PFSK-1 (cell line): ENCODE results near the gene DAB2IP.

Source experiments
- FOXP2 ChIP-seq: optimal IDR thresholded peaks from 2 replicates; pipeline ENCODE3; 2011; ENCODE audit warnings: borderline replicate concordance, control low read depth, inconsistent platforms; ENCODE audit not compliant: insufficient read depth; ENCODE audit errors: extremely low read length, extremely low read depth
- POLR2AphosphoS5 ChIP-seq: IDR thresholded peaks from 2 replicates; pipeline ENCODE4 v1.6.1; 2012; ENCODE audit warnings: low read depth, mild to moderate bottlenecking, control low read depth, low read length, moderate library complexity
- SIN3A ChIP-seq: IDR thresholded peaks from 2 replicates; pipeline ENCODE4 v1.6.1; 2012; ENCODE audit warnings: mild to moderate bottlenecking, low read length, moderate library complexity, borderline replicate concordance; ENCODE audit not compliant: insufficient read depth
- TAF1 ChIP-seq: IDR thresholded peaks from 2 replicates; pipeline ENCODE4 v1.6.1; 2012; ENCODE audit warnings: low read length, control low read depth, borderline replicate concordance; ENCODE audit not compliant: insufficient read depth
- TF ChIP-seq, protein P1 (sequence below), 2 experiments: IDR thresholded peaks; 2 replicates each; pipeline versions ENCODE4 v1.6.1 to v1.8.0; 2011 to 2012; ENCODE audit warnings: low read depth in 2 of 2, low read length in 2 of 2, control low read depth in 1 of 2, inconsistent platforms in 1 of 2, mild to moderate bottlenecking in 1 of 2, moderate library complexity in 1 of 2; ENCODE audit not compliant: insufficient read depth in 1 of 2

DAB2IP gene

DNA sequence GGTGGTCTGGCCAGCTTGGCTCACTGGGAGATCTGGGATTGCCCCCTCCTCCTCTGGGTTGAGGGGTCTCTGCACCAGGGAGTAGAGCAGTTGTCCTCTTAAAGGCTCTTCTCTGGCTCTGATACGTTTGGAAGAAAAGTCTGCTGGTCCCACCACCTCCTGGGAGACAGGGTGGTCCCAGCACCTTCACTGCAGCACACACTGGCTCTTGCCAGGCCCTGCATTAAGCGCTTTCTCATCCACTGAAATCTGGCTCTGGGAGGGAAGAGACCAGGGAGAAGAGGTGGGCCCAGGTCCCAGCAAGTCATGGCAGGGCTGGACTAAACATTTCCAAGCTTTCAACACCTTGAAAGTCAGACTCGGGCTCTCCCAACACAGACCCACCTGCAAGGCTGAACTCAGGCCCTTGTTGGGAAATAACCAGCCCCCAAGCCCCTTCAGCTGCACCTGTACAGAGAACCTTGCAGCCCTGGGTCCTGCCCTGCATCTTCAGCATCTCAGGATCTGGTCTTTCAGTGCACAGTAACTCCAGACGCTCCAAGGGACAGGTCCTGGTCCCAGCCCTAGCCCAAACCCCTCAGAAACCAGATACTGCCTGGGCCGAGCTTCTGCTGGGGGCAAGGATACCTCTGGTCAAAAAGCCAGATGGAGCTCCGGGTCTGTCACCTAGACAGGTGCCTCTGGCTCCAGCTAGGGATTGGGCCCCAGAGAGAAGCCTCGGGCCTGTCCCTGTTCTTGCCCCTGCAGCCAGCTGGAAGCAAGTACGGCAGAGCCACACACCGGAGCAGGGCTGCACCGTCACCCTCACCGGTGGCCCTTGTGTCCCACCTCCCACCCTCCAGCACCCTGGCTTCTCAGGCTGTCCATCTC lies 134.5 kb downstream of the DAB2IP start:
- TF ChIP-seq TAF1 = no peak
- TF ChIP-seq POLR2AphosphoS5 = no peak
- TF ChIP-seq FOXP2 = no peak
- TF ChIP-seq, protein P1, sequence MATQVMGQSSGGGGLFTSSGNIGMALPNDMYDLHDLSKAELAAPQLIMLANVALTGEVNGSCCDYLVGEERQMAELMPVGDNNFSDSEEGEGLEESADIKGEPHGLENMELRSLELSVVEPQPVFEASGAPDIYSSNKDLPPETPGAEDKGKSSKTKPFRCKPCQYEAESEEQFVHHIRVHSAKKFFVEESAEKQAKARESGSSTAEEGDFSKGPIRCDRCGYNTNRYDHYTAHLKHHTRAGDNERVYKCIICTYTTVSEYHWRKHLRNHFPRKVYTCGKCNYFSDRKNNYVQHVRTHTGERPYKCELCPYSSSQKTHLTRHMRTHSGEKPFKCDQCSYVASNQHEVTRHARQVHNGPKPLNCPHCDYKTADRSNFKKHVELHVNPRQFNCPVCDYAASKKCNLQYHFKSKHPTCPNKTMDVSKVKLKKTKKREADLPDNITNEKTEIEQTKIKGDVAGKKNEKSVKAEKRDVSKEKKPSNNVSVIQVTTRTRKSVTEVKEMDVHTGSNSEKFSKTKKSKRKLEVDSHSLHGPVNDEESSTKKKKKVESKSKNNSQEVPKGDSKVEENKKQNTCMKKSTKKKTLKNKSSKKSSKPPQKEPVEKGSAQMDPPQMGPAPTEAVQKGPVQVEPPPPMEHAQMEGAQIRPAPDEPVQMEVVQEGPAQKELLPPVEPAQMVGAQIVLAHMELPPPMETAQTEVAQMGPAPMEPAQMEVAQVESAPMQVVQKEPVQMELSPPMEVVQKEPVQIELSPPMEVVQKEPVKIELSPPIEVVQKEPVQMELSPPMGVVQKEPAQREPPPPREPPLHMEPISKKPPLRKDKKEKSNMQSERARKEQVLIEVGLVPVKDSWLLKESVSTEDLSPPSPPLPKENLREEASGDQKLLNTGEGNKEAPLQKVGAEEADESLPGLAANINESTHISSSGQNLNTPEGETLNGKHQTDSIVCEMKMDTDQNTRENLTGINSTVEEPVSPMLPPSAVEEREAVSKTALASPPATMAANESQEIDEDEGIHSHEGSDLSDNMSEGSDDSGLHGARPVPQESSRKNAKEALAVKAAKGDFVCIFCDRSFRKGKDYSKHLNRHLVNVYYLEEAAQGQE (IDR thresholded peaks at IDR 0.05; ENCODE audit: insufficient read depth in 1 of 2, low read depth in 2 of 2, low read length in 2 of 2) = no peak
- no peak for TF ChIP-seq SIN3A

DNA sequence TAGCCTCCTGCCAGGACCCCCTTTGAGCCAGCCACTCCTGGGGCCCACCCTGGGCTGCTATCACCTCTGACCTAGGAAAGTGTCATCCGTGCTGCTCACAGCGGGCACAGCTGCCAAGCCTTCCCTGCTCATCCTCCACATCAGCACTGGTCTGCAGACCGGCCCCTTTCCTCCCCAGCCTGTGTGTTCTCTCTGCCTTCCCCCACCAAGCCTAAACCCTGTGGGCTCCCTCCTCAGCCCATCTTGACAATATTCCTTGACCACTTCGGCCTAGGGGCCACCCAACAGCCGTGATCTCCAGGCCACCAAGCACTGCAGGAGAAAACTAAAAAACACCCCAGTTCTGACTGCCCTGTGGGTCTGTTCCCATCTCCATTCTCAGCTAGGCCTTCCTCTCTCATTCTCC lies 135.1 kb downstream of the DAB2IP start:
- no peak for TF ChIP-seq POLR2AphosphoS5
- TF ChIP-seq, protein P1 (IDR thresholded peaks at IDR 0.05; ENCODE audit: insufficient read depth in 1 of 2, low read depth in 2 of 2, low read length in 2 of 2) = no peak
- no peak for TF ChIP-seq FOXP2
- TF ChIP-seq TAF1 = no peak
- no peak for TF ChIP-seq SIN3A

DNA sequence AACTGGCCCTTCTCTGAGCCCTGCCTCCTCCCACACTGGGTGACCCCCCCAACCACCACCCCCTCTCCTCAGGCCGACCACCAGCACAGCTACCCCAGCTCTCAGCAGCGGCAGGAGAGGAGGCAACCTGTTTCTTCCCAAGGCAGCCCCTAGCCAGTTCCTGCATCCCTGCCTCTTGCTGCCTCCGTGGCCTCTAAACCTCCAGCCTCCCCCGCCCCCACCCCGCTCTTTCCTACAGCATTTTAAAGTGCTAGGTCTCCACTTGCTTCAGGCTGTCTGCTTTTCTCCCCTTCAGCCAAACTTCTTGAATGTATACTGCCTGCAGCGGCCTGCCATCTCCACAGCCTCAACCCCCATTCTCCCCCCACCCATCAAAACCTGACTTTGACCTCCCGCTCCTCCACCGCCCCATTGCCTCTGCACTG lies 135.6 kb downstream of the DAB2IP start:
- TF ChIP-seq TAF1 = no peak

DNA sequence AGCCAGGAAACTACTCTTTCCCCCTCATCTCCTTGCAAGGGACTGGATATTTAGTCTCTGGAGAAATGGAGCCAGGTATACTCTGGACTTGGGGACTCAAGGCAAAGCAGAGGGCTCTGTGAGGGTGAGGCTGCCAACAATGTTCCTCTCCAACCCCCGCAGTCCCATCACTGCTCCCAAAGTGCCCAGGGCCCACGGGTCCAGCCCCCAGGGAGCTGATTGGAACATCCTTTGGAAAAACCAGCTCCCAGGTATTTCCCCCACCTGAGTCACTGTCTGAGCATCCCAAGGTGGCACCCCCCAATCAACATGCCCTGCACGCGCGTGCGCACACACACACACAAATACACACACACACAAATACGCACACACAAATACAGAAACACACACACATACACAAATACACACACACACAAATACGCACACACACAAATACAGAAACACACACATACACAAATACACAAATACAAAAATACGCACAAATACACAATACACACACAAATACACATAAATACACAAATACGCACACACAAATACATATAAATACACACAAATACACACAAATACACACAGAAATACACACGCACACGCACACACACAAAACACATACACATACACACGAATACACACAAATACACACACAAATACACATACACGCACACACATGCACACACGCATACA lies 137.4 kb downstream of the DAB2IP start:
- TF ChIP-seq, protein P1 (IDR thresholded peaks at IDR 0.05; ENCODE audit: insufficient read depth in 1 of 2, low read depth in 2 of 2, low read length in 2 of 2) = no peak
- TF ChIP-seq FOXP2 (no peak), TAF1 (no peak), POLR2AphosphoS5 (no peak), SIN3A (no peak)

DNA sequence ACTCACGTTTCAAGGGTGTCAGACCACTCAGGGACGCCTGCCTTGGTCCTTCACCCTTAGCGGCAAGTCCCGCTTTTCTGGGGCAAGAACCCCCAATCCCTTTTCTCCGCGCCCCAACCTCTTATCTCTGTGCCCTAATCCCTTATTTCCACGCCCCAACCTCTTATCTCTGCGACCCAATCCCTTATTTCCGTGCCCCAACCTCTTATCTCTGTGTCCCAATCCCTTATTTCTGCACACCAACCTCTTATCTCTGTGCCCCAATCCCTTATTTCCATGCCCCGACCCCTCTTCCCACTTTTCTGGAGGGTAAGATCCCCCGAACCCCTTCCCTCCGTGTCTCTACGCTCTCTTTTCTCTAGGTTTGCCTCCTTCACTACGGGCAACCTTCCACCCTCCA lies 139.4 kb downstream of the DAB2IP start:
- no peak for TF ChIP-seq POLR2AphosphoS5
- TF ChIP-seq FOXP2 = no peak
- no peak for TF ChIP-seq TAF1
- TF ChIP-seq, protein P1 (IDR thresholded peaks at IDR 0.05; ENCODE audit: insufficient read depth in 1 of 2, low read depth in 2 of 2, low read length in 2 of 2) = no peak
- no peak for TF ChIP-seq SIN3A
